ENCODE measurements around the gene TRIM39.
"Not testable (repeated sequence)": the region's sequence is repeated elsewhere in the genome, so short reads cannot be mapped to it uniquely, and the experiment has no call there.

Gene TRIM39

DNA sequence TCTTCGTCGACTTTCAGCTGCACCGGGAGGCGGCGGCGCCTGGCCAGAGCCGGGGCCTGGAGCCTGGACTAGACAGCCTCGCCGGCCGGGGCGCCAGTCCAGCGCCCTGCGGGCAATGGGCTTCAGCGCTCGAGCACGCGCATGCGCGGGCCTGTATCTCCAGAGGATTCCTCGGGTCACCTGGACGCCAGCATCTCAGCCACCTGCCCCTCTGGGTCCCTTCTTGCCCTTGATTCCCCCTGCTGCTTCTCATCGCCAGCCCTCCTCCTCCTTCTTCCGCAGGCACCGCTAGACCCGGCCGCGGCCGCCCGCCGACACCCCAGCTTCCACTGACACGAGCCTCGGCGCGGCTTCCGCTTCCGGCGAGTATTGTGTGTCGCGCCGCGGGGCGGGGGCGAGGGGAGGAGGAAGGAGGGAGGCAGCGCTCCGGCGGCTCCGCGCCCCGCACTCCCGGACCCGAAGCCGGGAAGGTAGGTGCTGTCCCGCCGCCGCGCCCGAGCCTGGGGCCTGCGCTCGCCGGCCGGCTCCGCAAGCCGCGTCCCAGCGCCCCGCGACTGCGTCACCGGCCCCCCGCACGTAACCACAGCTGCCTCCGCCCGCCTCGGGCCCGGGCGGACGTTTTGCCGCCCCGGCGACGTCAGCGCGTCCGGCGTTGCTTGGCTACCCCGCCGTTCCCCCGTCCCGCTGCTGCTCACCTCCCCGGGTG is at the start of gene TRIM39:
Gene TRIM39, plus strand, starts transcription at position 402 of the 706 bp plus-strand sequence. CDS start 2,391 bp downstream, outside the sequence.
- DNase-seq = peak; percentile 91 to 92

DNA sequence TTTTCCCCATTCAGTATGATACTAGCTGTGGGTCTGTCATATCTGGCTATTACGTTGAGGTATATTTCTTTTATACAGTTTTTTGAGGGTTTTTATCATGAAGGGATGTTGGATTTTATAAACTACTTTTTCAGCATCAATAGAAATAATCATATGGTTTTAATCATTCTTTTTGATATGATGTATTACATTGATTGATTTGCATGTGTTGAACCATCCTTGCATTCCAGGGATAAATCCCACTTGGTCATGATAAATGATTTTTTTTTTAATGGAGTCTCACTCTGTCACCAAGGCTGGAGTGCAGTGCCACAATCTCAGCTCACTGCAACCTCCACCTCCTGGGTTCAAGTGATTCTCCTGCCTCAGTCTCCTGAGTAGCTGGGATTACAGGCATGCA is 45.7 kb upstream of the TRIM39 start:
- DNase-seq = not testable (repeated sequence)

DNA sequence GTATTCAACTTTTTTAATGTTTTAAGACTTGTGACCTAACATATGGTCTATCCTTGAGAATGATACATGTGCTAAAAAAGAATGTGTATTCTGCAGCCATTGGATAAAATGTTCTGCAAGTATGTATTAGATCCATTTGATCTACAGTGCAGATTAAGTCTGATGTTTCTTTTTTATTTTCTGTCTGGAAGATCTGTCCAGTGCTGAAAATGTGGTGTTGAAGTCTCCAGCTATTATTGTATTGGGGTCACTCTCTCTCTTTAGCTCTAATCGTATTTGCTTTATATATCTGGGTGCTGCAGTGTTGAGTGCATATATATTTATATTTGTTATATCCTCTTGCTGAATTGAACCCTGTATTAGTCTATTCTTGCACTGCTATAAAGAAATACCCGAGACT is 44.2 kb upstream of the TRIM39 start:
- DNase-seq = no peak

DNA sequence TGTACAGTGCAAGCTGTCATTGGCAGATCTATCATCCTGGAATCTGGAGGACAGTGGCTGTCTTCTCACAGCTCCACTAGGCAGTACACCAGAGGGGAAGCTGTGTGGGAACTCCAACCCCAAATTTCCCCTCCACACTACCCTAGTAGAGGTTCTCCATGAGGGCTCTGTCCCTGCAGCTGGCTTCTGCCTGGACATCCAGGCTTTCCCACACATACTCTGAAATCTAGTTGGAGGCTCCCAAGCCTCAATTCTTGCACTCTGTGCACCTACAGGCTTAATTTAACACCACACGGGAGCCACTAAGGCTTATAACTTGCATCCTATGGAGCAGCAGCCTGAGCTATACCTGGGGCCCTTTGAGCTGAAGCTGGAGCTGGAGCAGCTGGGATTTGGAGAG is 43.0 kb upstream of the TRIM39 start:
- DNase-seq = no peak

DNA sequence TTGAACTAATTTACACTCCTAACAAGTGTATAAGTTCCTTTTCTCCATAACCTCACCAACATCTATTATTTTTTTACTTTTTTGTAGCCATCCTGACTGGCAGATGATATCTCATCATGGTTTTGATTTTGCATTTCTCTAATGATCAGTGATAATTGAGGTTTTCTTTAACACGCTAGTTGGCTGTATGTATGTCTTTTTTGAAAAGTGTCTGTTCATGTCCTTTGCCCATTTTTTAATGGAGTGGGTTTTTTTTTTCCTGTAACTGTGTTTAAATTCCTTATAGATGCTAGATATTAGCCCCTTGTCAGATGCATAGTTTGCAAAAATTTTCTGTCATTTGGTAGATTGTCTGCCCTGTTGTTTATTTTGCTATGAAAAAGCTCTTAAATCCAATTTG is 39.6 kb upstream of the TRIM39 start:
- DNase-seq = no peak

- DNase-seq = no peak
These were observed 30.9 kb upstream of the TRIM39 start for GRCh38 chr6:30295837-30296236.

- DNase-seq = no peak
These were observed 22.7 kb upstream of the TRIM39 start for GRCh38 chr6:30304002-30304401.

GRCh38 chr6:30311101-30311500 is 15.6 kb upstream of the TRIM39 start:
- no peak for DNase-seq

- no peak for DNase-seq
These were observed 15.1 kb upstream of the TRIM39 start for GRCh38 chr6:30311671-30312070.

DNA sequence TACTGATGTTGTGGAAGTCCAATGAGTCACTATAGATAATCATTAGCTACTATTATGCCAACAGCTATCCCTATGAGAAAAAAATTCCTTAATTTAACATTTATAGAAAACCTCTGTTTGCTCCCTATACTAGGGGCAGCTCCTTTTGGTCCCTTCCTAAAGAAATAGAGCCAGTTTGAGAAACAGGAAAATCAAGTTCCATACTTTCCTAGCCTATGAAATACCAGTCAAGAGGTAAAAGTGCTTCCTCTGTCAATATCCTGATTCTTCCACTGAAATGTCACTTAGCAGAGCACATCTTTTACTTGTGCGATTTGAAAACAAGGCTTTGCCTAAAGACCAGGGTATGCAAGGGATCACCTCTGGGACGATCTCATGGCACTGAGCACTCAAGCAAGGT is 14.5 kb upstream of the TRIM39 start:
- no peak for DNase-seq

- no peak for DNase-seq
These were observed 13.9 kb upstream of the TRIM39 start for GRCh38 chr6:30312676-30313321.

DNA sequence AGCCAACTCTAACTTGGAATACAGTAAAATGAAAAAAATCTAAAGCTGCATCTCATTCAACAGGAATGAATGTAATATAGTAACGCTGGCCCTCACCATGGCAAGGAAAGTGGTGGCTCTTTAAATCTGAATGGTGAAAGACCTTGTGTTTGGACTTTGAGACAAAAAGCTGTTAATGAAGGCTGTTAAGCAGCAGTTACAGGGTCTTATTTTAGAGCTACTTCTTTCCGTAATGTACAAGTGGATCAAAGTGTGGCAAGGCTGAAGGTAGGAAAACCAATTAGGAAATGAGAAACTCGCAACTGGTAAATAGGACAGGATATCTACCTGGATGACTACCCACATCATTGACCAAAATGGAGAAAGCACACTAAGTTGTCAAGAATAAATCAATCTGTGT is 11.6 kb upstream of the TRIM39 start:
- DNase-seq = no peak

DNA sequence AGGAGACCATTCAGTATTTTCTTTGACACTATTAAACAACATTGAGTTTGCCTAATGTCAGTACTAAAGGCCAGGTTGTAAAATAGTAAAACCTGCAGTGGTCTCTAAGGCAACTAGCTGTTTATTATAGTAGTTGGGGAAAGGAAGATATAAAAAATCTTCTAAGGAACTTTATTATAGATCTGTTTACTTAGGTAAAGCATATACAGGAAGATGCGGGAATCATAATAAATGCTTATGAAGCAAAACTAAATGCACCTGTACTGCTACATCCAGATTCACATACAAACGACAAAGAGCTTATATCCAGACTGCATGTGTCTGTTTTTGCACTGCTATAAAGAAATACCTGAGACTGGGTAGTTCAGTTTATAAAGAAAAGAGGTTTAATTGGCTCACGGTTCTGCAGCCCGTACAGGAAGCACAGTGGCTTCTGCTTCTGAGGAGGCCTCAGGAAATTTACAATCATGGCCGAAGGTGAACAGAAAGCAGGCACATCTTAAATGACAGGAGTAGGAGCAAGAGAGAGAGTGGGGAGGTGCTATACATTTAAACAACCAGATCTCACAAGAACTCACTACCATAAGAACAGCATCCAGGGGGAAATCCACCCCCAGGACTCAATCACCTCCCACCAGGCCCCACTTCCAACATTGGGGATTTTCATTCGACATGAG is 8.7 kb upstream of the TRIM39 start:
- peak in 1 of 2 donors; percentile 28 for DNase-seq

- no peak for DNase-seq
These were observed 7.4 kb upstream of the TRIM39 start for GRCh38 chr6:30319146-30319835.

DNA sequence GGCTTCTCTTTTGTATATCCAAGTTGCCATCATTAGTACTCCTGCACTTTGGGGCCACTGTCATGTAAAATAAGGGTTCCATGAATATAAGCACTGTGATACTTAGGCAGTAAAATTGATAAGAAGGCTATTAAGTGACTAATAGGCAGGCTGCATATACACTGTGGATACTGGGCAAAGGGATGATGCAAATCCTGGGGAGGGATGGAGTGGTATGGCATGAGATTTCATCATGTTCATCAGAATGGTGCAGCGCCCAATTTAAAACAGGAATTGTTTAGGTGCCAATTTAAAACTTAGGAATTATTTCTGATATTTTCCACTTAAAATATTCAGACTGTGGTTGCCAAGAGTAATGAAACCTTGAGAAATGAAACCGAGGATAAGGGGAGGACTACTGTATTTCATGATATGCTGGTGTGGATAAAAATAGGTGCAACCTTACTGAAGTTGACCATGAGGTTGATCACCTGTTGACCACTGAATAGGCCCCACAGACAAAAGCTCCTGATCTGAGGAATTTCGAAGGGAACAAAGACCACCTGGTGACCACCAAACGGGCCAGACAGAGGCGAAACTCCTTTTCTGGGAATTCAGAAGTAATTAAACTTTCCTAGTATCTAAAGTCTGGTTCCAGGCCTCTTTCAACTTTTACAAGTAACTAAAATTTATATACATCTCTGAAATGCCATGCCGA is 4.9 kb upstream of the TRIM39 start:
- DNase-seq = no peak

DNA sequence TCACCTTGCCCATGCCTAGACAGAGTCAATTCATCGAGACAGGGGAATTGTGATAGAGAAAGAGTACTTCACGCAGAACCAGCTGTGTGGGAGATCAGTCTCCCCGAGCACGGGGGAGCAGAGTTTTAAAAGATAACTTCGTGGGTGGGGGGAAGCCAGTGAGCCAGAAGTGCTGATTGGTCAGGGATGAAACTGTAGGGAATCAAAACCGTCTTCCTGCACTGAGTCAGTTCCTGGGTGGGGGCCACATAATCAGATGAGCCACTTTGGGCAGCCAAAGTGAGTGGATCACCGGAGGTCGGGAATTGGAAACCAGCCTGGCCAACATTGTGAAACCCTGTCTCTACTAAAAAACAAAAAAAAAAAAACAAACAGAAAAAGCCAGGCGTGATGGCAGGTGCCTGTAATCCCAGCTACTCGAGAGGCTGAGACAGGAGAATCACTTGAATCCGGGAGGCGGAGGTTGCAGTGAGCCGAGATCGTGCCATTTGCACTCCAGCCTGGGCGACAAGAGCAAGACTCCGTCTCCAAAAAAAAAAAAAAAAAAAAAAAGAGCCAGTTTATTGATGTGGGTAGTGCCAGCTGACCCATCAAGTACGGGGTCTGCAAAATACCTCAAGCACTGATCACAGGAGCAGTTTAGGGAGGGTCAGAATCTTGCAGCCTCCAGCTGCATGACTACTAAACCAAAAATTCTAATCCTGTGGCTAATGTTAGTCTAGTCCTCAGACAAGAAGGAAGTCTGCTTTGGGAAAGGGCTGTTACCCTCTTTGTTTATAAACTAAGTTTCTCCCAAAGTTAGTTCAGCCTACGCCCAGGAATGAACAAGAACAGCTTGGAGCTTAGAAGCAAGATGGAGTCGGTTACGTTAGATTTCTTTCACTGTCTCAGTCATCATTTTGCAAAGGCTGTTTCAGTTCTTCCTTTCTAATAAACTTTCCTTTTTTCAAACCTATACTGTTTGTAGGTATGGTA is 3.9 kb upstream of the TRIM39 start:
- DNase-seq = no peak

- DNase-seq = peak in 1 of 2 donors; percentile 25
These were observed 2.9 kb upstream of the TRIM39 start for GRCh38 chr6:30323806-30324205.

- DNase-seq = peak; percentile 83 to 90
These were observed 1.4 kb upstream of the TRIM39 start for GRCh38 chr6:30325150-30325872.

GRCh38 chr6:30325873-30326525 is 728 bp upstream of the TRIM39 start:
- peak; percentile 79 to 85 for DNase-seq

- DNase-seq = no peak
These were observed 562 bp downstream of the TRIM39 start for GRCh38 chr6:30327232-30327746.
